ENCODE data around the gene GPR155.

Gene GPR155

DNA sequence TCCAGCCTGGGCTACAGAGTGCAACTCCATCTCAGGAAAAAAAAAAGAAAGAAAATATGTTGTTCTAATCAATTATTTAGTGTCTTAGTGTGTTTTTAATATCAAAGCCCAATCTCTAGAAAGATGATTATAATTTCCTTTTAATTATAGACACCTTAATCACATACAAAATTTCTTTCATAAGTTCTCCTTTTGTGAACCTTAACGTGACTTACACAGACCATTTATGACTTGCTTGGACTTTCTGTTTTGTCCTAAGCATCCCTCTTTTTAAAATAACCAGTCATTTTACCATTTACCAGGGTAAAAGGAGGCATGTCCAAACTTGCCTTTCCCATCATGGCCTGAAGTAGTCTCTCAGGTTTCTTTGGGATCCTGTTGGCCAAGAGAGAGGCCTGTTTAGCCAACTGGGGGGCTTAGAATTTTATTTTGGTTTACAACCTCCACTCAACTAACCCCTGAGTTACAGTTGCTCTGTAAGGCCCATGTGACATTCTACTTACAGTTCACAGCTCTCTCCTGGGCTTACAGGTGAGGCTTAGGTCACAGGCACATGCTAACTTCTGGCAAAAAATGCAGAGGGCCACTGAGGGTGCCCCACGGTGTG, 23.9 kb upstream of the GPR155 start:
- ChIA-PET POLR2A (no interaction called here), CTCF (no interaction called here)
- Histone ChIP-seq H3K27ac (ENCODE audit: insufficient read depth in 1 of 2, low read depth in 1 of 2, low read length in 2 of 2, poor library complexity in 1 of 2, severe bottlenecking in 2 of 2) (no peak overlapping the region), H3K27me3 (replicated peaks in 2 of 5; ENCODE audit: control insufficient read depth in 4 of 5, insufficient read depth in 5 of 5, low read length in 4 of 5) (no peaks in the 10 kb centered on the region), H3K9me3 (ENCODE audit: control extremely low read depth in 1 of 5, control insufficient read depth in 4 of 5, insufficient read depth in 2 of 5, low read depth in 1 of 5, low read length in 4 of 5) (peaks cover 0 to 41% (median 15%) of the 10 kb centered on the region in 5 experiments), H3K4me3 (ENCODE audit: control insufficient read depth in 1 of 7, extremely low read depth in 1 of 7, insufficient read depth in 4 of 7, low read depth in 2 of 7, low read length in 6 of 7) (no peak overlapping the region), H3K36me3 (ENCODE audit: control insufficient read depth in 4 of 4, insufficient read depth in 4 of 4, low read length in 3 of 4) (no peaks in the 10 kb centered on the region), H3K4me1 (ENCODE audit: control extremely low read depth in 1 of 4, control insufficient read depth in 4 of 4, insufficient read depth in 4 of 4, low read length in 3 of 4) (no peaks in the 10 kb centered on the region)
- 50% methylated on average over 2 of the region's 2 CpGs for WGBS (ENCODE audit: insufficient coverage)
- DNase-seq: peak; percentile 11 to 52 (median 42)

DNA sequence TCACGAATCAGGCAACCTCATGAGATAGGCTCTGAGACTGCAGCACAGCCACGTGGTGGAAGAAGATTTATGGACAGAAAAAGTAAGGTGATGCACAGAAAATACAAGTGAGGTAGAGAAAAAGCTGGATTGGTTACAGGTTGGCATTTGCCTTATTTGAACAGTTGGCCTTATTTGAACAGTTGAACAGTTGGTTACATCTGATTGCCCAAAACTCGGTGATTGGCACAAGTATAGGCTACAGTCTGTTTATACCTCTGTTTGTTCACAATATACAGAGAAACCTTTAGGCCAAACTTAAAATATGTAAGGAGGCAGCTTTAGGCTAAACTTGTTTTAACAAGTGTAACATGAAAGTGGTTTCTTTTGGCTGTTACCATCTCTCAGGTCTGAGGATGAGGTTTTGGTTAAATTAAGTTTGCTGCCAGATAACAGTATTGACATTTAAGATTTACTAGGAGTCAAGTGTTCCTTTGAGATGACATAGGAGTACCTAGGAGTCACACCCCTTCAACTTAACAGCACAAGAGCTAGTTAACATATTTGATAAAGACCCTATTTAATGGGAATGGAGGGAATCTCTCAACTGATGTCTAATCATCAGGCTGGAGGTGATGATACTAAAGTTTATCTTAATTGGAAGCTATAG, 16.5 kb upstream of the GPR155 start:
- H3K27me3 ChIP-seq (replicated peaks in 2 of 5; ENCODE audit: control insufficient read depth in 4 of 5, insufficient read depth in 5 of 5, low read length in 4 of 5): no peaks in the 10 kb centered on the region
- POLR2A ChIA-PET: no interaction called here
- H3K4me3 ChIP-seq (ENCODE audit: control insufficient read depth in 1 of 7, extremely low read depth in 1 of 7, insufficient read depth in 4 of 7, low read depth in 2 of 7, low read length in 6 of 7): no peak overlapping the region
- H3K4me1 ChIP-seq (ENCODE audit: control extremely low read depth in 1 of 4, control insufficient read depth in 4 of 4, insufficient read depth in 4 of 4, low read length in 3 of 4): no peaks in the 10 kb centered on the region
- no peak overlapping the region for H3K27ac ChIP-seq (ENCODE audit: insufficient read depth in 1 of 2, low read depth in 1 of 2, low read length in 2 of 2, poor library complexity in 1 of 2, severe bottlenecking in 2 of 2)
- CTCF ChIA-PET: no interaction called here
- DNase-seq: no peak
- no peaks in the 10 kb centered on the region for H3K36me3 ChIP-seq (ENCODE audit: control insufficient read depth in 4 of 4, insufficient read depth in 4 of 4, low read length in 3 of 4)
- H3K9me3 ChIP-seq (ENCODE audit: control extremely low read depth in 1 of 5, control insufficient read depth in 4 of 5, insufficient read depth in 2 of 5, low read depth in 1 of 5, low read length in 4 of 5): peaks cover 0 to 10% (median 5%) of the 10 kb centered on the region in 5 experiments
- 86% methylated on average over 2 of the region's 3 CpGs for WGBS (ENCODE audit: insufficient coverage)

DNA sequence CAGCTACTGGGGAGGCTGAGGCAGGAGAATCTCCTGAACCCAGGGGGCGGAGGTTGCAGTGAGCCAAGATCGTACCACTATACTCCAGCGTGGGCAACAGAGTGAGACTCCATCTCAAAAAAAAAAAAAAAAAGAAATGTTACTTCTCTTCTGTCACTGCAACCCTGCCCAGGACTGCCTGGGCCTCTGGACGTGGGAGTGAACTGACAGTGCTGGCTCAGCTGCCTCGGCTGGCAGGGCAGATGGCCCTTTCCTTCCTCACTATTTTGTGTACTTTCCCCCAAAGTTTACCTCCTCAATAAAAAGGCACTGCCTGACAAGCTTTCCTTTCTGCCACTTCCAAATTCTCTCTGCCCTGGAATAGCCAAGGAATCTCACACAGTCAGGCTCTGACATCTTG, 12.5 kb upstream of the GPR155 start:
- H3K36me3 ChIP-seq (ENCODE audit: control insufficient read depth in 4 of 4, insufficient read depth in 4 of 4, low read length in 3 of 4): no peaks in the 10 kb centered on the region
- no peaks in the 10 kb centered on the region for H3K27me3 ChIP-seq (replicated peaks in 2 of 5; ENCODE audit: control insufficient read depth in 4 of 5, insufficient read depth in 5 of 5, low read length in 4 of 5)
- CTCF ChIA-PET: no interaction called here
- no peak overlapping the region for H3K27ac ChIP-seq (ENCODE audit: insufficient read depth in 1 of 2, low read depth in 1 of 2, low read length in 2 of 2, poor library complexity in 1 of 2, severe bottlenecking in 2 of 2)
- no peak overlapping the region for H3K4me3 ChIP-seq (ENCODE audit: control insufficient read depth in 1 of 7, extremely low read depth in 1 of 7, insufficient read depth in 4 of 7, low read depth in 2 of 7, low read length in 6 of 7)
- no peaks in the 10 kb centered on the region for H3K9me3 ChIP-seq (ENCODE audit: control extremely low read depth in 1 of 5, control insufficient read depth in 4 of 5, insufficient read depth in 2 of 5, low read depth in 1 of 5, low read length in 4 of 5)
- no peak for DNase-seq
- 89% methylated on average over 2 of the region's 5 CpGs for WGBS (ENCODE audit: insufficient coverage)
- no peaks in the 10 kb centered on the region for H3K4me1 ChIP-seq (ENCODE audit: control extremely low read depth in 1 of 4, control insufficient read depth in 4 of 4, insufficient read depth in 4 of 4, low read length in 3 of 4)
- POLR2A ChIA-PET: no interaction called here

DNA sequence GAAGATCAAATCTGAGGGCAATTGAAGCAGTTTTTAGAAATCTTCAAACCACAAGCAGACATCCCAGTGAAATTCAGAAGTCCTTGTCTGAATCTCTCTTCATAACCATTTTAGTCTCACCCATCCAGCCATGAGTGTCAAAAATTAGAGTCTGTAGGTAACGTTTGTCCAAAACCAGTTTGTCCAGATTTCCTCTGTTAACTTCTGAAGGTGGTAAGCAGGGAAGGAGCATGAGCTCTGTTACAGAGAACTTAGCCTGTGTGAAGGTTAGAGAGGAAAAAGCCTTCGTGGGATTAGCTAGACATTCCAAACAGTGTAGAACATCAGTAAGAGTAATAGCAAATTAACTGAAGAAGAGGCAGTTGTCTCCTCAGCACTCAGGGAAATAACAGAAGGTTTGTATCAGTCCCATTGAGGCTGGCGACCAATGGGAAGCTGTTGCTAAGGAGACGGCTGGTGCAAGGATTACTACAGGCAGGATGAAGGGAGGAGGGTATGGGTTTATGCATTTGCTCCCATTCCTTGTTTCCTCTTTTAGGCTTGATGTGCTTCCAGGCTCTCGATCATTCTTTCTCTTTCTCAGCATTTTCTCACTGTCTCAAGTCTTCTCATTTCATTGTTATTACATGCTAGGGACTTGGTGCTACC, 8.7 kb upstream of the GPR155 start:
- Histone ChIP-seq H3K4me1 (ENCODE audit: control extremely low read depth in 1 of 4, control insufficient read depth in 4 of 4, insufficient read depth in 4 of 4, low read length in 3 of 4) (peaks cover 0 to 13% (median 9%) of the 10 kb centered on the region in 4 experiments), H3K4me3 (ENCODE audit: control insufficient read depth in 1 of 7, extremely low read depth in 1 of 7, insufficient read depth in 4 of 7, low read depth in 2 of 7, low read length in 6 of 7) (no peak overlapping the region), H3K27ac (ENCODE audit: insufficient read depth in 1 of 2, low read depth in 1 of 2, low read length in 2 of 2, poor library complexity in 1 of 2, severe bottlenecking in 2 of 2) (no peak overlapping the region), H3K36me3 (ENCODE audit: control insufficient read depth in 4 of 4, insufficient read depth in 4 of 4, low read length in 3 of 4) (no peaks in the 10 kb centered on the region), H3K9me3 (ENCODE audit: control extremely low read depth in 1 of 5, control insufficient read depth in 4 of 5, insufficient read depth in 2 of 5, low read depth in 1 of 5, low read length in 4 of 5) (no peaks in the 10 kb centered on the region), H3K27me3 (replicated peaks in 2 of 5; ENCODE audit: control insufficient read depth in 4 of 5, insufficient read depth in 5 of 5, low read length in 4 of 5) (no peaks in the 10 kb centered on the region)
- CTCF ChIA-PET: interaction anchor here (1.4 to 2.2 kb wide), 2 partner anchors 25 to 28 kb away, joined by 3 to 6 read pairs; no protein-coding TSS in a partner anchor
- no peak for DNase-seq
- POLR2A ChIA-PET: no interaction called here
- 100% methylated on average over 4 of the region's 5 CpGs for WGBS (ENCODE audit: insufficient coverage)

DNA sequence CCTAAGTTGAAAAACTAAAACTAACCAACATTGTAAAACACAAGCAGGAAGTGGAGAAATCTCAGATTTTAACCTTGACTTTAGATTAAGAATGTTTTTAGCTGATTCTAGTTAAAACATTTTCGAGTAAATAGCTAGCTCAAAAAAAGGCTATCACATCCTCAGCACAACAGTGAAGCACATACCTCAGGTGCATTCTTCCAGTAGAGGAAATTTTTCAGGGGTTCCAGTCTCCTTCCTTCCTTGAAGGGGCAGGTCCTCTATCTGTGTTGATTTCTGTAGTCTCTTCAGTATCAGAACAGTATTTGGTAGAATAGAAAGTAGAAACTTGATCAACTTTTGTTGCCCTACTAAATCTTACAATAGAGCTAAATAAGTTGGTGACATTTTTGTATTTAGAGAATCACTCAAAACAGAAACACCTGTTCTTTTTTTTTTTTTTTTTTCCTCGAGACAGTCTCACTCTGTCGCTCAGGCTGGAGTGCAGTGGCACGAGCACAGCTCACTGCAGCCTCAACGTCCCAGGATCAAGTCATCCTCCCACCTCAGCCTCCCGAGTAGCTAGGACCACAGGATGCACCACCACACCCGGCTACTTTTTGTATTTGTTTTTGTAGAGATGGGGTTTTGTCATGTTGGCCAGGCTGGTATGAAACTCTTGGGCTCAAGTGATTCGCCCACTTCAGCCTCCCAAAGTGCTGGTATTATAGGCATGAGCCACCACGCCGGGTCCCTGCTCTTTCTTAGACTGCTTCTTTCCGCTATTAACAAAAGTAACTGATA, 6.9 kb upstream of the GPR155 start:
- Histone ChIP-seq H3K9me3 (ENCODE audit: control extremely low read depth in 1 of 5, control insufficient read depth in 4 of 5, insufficient read depth in 2 of 5, low read depth in 1 of 5, low read length in 4 of 5) (no peaks in the 10 kb centered on the region), H3K4me3 (ENCODE audit: control insufficient read depth in 1 of 7, extremely low read depth in 1 of 7, insufficient read depth in 4 of 7, low read depth in 2 of 7, low read length in 6 of 7) (peak overlapping the region in 6 of 7 experiments; percentile 3 to 65 (median 40)), H3K36me3 (ENCODE audit: control insufficient read depth in 4 of 4, insufficient read depth in 4 of 4, low read length in 3 of 4) (no peaks in the 10 kb centered on the region), H3K4me1 (ENCODE audit: control extremely low read depth in 1 of 4, control insufficient read depth in 4 of 4, insufficient read depth in 4 of 4, low read length in 3 of 4) (peaks cover 0 to 13% (median 9%) of the 10 kb centered on the region in 4 experiments), H3K27ac (ENCODE audit: insufficient read depth in 1 of 2, low read depth in 1 of 2, low read length in 2 of 2, poor library complexity in 1 of 2, severe bottlenecking in 2 of 2) (peak overlapping the region in 1 of 2 experiments; percentile 50), H3K27me3 (replicated peaks in 2 of 5; ENCODE audit: control insufficient read depth in 4 of 5, insufficient read depth in 5 of 5, low read length in 4 of 5) (no peaks in the 10 kb centered on the region)
- ChIA-PET POLR2A (no interaction called here), CTCF (interaction anchor here (0.8 to 1.2 kb wide), 3 partner anchors 23 to 53 kb away, joined by 3 to 4 read pairs (median 4); no protein-coding TSS in a partner anchor)
- WGBS (ENCODE audit: insufficient coverage): no CpG with 5 or more reads among the region's 11 CpGs
- no peak for DNase-seq

DNA sequence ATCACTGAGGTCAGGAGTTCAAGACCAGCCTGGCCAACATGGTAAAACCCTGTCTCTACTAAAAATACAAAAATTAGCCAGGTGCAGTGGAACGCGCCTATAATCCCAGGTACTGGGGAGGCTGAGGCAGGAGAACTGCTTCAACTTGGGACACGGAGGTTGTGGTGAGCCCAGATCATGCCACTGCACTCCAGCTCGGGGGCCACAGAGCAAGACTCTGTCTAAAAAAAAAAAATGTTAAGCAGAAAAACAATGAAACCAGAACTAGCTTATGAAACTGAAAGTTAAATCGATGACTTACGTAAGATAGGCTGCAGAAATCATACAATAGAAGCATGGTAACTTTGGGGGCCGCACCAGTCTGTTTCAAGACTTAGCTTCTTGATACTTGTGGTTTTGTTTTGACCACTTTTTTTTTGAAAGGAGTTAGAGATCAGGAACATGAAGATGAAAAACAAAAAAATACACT, 6.2 kb upstream of the GPR155 start:
- Histone ChIP-seq H3K27me3 (replicated peaks in 2 of 5; ENCODE audit: control insufficient read depth in 4 of 5, insufficient read depth in 5 of 5, low read length in 4 of 5) (no peaks in the 10 kb centered on the region), H3K36me3 (ENCODE audit: control insufficient read depth in 4 of 4, insufficient read depth in 4 of 4, low read length in 3 of 4) (no peaks in the 10 kb centered on the region), H3K4me3 (ENCODE audit: control insufficient read depth in 1 of 7, extremely low read depth in 1 of 7, insufficient read depth in 4 of 7, low read depth in 2 of 7, low read length in 6 of 7) (peak overlapping the region in 5 of 7 experiments; percentile 26 to 65 (median 40)), H3K27ac (ENCODE audit: insufficient read depth in 1 of 2, low read depth in 1 of 2, low read length in 2 of 2, poor library complexity in 1 of 2, severe bottlenecking in 2 of 2) (peak overlapping the region in 1 of 2 experiments; percentile 50), H3K4me1 (ENCODE audit: control extremely low read depth in 1 of 4, control insufficient read depth in 4 of 4, insufficient read depth in 4 of 4, low read length in 3 of 4) (peaks cover 0 to 13% (median 9%) of the 10 kb centered on the region in 4 experiments), H3K9me3 (ENCODE audit: control extremely low read depth in 1 of 5, control insufficient read depth in 4 of 5, insufficient read depth in 2 of 5, low read depth in 1 of 5, low read length in 4 of 5) (no peaks in the 10 kb centered on the region)
- peak; percentile 83 to 94 (median 91) for DNase-seq
- 42% methylated on average over 7 of the region's 7 CpGs for WGBS (ENCODE audit: insufficient coverage)
- ChIA-PET POLR2A (no interaction called here), CTCF (interaction anchor here (0.7 to 1.2 kb wide), 2 partner anchors 24 to 31 kb away, joined by 3 read pairs; no protein-coding TSS in a partner anchor)

Data from common myeloid progenitor, CD34-positive (primary cell).